GM20000 (cell line): ENCODE results near the gene TSSK2.
A peak's percentile ranks its signal among the peaks of the same experiment; 100 is the strongest.

Experiments
- DNase-seq: peaks from one replicate; pipeline ENCODE4 v3.0.0; 2012; ENCODE audit warnings: low spot score
- CTCF ChIP-seq: IDR thresholded peaks from 2 replicates; pipeline ENCODE4 v1.5.1; 2012; ENCODE audit warnings: mild to moderate bottlenecking, control low read depth; ENCODE audit errors: extremely low read depth, missing control alignments

The TSSK2 gene

DNA sequence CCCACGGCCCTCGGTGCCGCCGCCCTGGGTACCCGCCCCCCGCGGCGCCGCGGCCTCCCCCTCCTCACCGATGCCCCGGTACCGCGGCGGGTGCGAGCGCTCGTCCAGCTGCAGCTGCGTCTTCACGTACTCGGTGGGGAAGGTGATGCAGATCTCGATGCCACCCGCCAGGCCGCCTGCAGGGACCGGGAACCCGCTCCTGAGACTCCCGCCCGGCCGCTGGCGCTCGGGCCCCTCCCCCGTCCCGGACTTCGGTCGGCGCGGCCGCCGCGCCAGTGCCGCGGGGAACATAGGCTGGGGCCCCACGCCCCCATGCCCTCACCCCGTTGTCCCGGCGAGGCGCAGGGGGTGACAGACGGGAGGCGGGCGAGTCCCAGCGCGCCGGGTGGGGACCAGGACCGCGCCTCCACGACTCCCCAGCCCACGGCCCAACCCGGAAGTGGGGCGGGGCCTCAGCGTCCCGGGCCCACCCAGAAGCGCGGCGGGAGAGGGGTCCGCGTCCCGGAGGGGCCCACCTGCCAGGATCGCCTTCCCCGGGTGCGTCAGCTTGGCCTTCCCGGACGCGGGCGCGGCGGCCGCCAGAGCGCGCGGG lies 47.1 kb downstream of the TSSK2 start:
- no peak for TF ChIP-seq CTCF
- DNase-seq: peak; percentile 82

GRCh38 chr22:19178657-19179496 lies 47.8 kb downstream of the TSSK2 start, which contains the start of gene SLC25A1:
Gene SLC25A1, minus strand, starts transcription at chr22:19178736. Its CDS starts 63 bp downstream, at chr22:19178673.
- no peak for TF ChIP-seq CTCF

GRCh38 chr22:19179497-19180048 lies 48.5 kb downstream of the TSSK2 start:
- peak; percentile 55 for TF ChIP-seq CTCF
- DNase-seq: peak; percentile 85

More at GRCh38 chr22:19178657-19179496, 47.8 kb downstream of the TSSK2 start, which contains the start of gene SLC25A1:
- DNase-seq: peak; percentile 98

DNA sequence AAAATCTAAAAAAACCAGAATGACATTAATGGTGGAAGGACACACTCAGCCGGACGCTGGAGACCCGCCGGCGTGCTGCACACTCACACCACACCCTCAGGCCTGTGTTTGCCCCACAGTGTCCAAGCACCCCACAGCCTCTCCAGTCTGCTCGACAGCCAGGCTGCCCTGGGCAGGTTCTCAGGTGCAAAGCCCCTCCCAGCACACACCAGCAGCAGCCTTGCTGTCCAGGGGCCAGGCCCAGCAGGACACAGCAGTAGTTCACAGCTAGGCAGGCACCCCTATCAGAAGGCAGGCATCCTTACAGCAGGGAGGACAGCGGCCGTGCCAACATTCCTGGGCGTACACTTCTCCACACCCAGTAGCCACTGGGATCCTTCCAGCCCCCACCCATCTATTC lies 49.1 kb downstream of the TSSK2 start:
- DNase-seq: no peak
- no peak for TF ChIP-seq CTCF

DNA sequence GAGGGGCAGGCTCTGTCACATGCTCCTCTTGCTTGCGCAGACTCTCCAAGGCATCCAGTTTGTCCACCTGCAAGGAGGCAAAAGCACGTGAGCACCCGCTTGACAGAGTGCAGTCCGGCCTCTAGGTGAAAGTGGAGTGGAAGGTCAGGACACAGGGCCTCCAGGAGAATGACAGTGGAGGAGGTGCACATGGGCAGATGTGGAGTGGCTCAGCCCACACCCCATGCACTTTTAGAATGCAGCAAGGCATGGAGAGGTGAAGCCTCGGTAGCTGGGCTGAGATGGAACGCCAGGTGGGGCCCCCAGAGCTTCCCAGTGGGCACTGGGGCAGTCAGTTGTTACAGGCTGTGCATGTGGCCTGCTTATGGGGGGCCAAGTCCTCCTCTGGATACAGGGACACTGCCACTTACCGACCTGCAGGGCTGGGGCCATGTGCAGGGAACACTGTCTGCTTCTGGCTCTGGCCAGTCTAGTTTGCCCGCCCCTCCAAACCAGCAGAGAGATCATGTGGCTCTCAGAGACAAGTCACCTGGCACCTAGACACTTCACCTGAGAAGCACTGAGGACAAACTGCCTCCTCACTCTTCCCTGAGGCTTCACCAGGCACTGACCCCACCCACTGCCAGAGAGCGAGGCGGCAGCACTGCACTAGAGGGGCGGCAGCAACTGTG lies 49.8 kb downstream of the TSSK2 start:
- DNase-seq: no peak
- no peak for TF ChIP-seq CTCF

DNA sequence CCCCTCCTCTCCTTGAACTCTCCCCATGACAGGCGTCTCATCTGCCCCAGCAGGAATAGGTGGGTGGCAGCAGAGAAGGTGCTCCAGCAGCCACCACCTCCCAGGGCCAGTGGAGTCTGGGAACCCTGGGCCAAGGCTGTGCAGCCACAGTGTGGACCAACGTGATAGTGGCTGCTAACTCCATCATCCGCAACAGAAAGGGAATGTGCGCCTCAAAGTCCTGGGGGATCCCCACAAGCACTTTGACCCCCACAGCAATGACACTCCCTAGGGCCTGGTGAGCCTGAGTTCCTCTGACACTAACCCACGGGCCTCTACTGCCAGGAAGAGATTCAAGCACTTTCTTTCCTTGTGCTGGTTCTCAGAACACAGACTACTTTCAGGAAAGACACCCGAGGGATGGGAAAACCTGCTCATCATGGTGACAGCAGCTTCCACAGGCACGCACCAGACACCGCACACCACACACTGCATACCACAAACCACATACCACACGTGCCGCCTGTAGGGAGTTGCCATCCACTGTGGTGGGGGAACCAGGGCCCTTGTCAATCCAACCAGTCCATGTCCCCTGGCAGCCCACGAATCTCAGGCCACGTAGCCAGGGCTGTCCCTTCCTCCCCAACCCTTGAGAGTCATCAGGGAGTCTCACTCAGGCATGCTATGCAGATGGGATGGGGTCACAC lies 50.8 kb downstream of the TSSK2 start:
- no peak for TF ChIP-seq CTCF
- no peak for DNase-seq
